ENCODE measurements around the gene NRG2. TPM values are rescaled to one million over a fixed set of nuclear protein-coding genes. Genes with fewer than 3 reads are reported as not detected.

The NRG2 gene
- total RNA-seq, 2 experiments from 2014 or later = 0.11 to 0.14 TPM

DNA sequence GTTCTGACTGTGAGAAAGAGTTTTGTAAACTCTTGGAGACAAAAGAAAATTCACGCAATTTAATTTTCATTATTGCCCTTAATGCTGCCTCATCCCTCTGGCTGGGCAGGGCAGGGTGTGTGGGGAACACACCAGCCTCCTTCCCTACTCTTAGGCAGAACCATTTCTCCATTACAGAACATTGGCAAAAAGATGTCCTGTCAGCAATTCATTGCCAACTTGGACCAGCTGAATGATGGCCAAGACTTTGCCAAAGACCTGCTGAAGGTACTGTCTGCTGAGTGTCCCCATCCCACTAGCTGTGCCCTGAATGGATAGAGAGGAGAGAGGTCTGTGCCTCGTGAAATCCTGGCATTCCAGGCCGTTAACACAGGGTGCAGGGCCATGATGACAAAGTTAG is 209.6 kb downstream of the NRG2 start:
- Mint-ChIP-seq H3K4me3 (no peak overlapping the region), H3K36me3 (ENCODE audit: low read depth) (no peaks in the 10 kb centered on the region), H3K27ac (no peak overlapping the region), H3K27me3 (peaks cover 16% of the 10 kb centered on the region), H3K9me3 (ENCODE audit: low read depth) (peaks cover 2% of the 10 kb centered on the region), H3K4me1 (no peaks in the 10 kb centered on the region)
- ChIA-PET POLR2A (interaction anchor here (0.5 kb wide), 1 partner anchor 531 kb away, joined by 7 read pairs; no protein-coding TSS in a partner anchor), CTCF (interaction anchor here (0.6 kb wide), 1 partner anchor 923 kb away, joined by 3 read pairs; no protein-coding TSS in a partner anchor)
- intact Hi-C loops (cut with DNase I, micrococcal nuclease) = no loop called here
- DNase-seq (no peak), ATAC-seq (no peak)

GRCh38 chr5:139831624-139832023 is 211.5 kb downstream of the NRG2 start:
- H3K36me3 Mint-ChIP-seq (ENCODE audit: low read depth) = no peaks in the 10 kb centered on the region
- DNase-seq (no peak), ATAC-seq (no peak)
- ChIA-PET CTCF (no interaction called here), POLR2A (no interaction called here)
- peaks cover 2% of the 10 kb centered on the region for H3K9me3 Mint-ChIP-seq (ENCODE audit: low read depth)
- no peak overlapping the region for H3K4me3 Mint-ChIP-seq
- intact Hi-C loops (cut with DNase I, micrococcal nuclease) = no loop called here
- peaks cover 16% of the 10 kb centered on the region for H3K27me3 Mint-ChIP-seq
- no peak overlapping the region for H3K27ac Mint-ChIP-seq
- no peaks in the 10 kb centered on the region for H3K4me1 Mint-ChIP-seq

DNA sequence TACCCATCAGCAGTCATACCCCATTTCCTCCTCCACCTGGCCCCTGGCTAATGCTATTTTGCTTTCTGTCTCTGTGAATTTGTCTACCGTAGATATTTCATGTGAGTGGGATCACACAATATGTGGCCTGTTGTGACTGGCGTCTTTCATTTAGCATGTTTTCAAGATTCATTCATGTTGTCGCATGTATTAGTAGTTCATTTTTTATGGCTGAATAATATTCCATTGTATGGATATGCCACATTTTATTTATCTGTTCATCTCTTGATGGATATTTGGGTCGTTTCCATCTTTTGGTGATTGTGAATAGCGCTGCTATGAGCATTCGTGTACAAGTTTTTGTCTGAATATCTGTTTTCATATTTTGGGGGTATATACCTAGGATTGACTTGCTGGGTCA is 213.6 kb downstream of the NRG2 start:
- H3K27me3 Mint-ChIP-seq = peaks cover 4% of the 10 kb centered on the region
- H3K27ac Mint-ChIP-seq = no peak overlapping the region
- no peaks in the 10 kb centered on the region for H3K4me1 Mint-ChIP-seq
- H3K4me3 Mint-ChIP-seq = no peak overlapping the region
- DNase-seq = no peak
- H3K9me3 Mint-ChIP-seq (ENCODE audit: low read depth) = peaks cover 2% of the 10 kb centered on the region
- intact Hi-C loops (cut with DNase I, micrococcal nuclease) = no loop called here
- POLR2A ChIA-PET = no interaction called here
- CTCF ChIA-PET = no interaction called here
- H3K36me3 Mint-ChIP-seq (ENCODE audit: low read depth) = no peaks in the 10 kb centered on the region
- no peak for ATAC-seq

DNA sequence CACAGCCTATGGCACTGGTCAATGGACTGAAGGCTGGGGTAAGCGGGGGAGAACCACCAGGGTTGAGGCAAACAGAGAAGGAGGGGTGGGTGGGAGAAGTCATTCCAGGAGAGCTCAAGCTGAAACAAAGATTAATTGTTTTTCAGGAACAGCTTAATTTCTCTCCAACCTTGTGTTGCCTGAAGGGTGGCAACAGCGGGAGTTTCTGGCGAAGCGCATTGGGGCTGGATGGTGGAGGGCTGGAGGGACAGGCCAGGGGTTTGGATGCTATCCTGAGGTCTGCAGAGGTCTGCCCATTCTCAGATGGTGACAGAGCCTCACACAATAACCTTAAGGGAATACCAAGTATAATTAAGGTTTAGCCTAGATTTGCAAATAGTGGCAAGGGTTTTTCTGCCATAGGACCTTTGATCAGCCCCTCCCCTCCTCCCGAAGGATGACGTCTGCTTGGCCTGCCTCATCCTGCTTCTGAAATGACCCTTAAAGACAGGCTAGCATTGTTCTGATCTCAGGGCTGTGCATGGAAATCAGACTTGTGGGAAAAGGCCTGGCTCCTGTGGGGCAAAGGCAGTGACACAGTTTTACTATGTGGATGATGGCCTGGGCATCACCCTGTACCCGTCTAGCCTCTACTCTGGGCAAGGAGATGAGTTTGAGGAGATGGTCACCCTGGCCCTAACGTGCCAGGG is 214.7 kb downstream of the NRG2 start:
- peaks cover 2% of the 10 kb centered on the region for H3K9me3 Mint-ChIP-seq (ENCODE audit: low read depth)
- POLR2A ChIA-PET = no interaction called here
- no peak overlapping the region for H3K4me3 Mint-ChIP-seq
- DNase-seq = no peak
- peaks cover 4% of the 10 kb centered on the region for H3K27me3 Mint-ChIP-seq
- no peaks in the 10 kb centered on the region for H3K36me3 Mint-ChIP-seq (ENCODE audit: low read depth)
- ATAC-seq = no peak
- intact Hi-C loops (cut with DNase I, micrococcal nuclease) = no loop called here
- no peaks in the 10 kb centered on the region for H3K4me1 Mint-ChIP-seq
- CTCF ChIA-PET = interaction anchor here (0.7 kb wide), 1 partner anchor 11 kb away, joined by 4 read pairs; no protein-coding TSS in a partner anchor
- no peak overlapping the region for H3K27ac Mint-ChIP-seq

DNA sequence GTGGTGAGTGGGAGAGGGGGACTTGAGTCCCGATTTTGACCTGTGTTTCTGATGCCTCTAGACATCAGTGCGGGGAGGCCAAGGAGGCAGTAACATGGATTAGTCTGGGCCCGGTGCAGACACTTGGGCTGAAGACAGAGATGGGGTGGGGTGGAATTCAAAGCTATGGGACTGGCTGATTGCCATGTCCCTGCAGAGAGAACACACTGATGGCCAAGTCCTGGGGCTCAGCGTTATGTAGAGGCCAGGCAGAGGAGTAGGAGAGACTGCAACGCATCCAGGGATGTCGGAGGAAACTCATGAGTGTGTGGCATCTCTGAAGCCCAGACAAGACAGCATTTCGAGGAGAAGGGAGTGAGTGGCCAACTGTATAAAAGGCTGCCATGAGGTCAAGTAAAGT is 217.4 kb downstream of the NRG2 start:
- Mint-ChIP-seq H3K27me3 (peaks cover 2% of the 10 kb centered on the region), H3K4me3 (no peak overlapping the region), H3K27ac (no peak overlapping the region), H3K4me1 (no peaks in the 10 kb centered on the region), H3K36me3 (ENCODE audit: low read depth) (no peaks in the 10 kb centered on the region), H3K9me3 (ENCODE audit: low read depth) (peaks cover 2% of the 10 kb centered on the region)
- CTCF ChIA-PET = interaction anchor here (0.6 to 1.1 kb wide), 2 partner anchors 13 to 20 kb away, joined by 3 read pairs; no protein-coding TSS in a partner anchor
- POLR2A ChIA-PET = no interaction called here
- ATAC-seq (no peak), DNase-seq (no peak)
- intact Hi-C loops (cut with DNase I, micrococcal nuclease) = no loop called here

GRCh38 chr5:139823757-139824355 is 219.2 kb downstream of the NRG2 start:
- no peaks in the 10 kb centered on the region for H3K36me3 Mint-ChIP-seq (ENCODE audit: low read depth)
- H3K4me1 Mint-ChIP-seq = no peaks in the 10 kb centered on the region
- no peak overlapping the region for H3K4me3 Mint-ChIP-seq
- H3K27ac Mint-ChIP-seq = no peak overlapping the region
- ATAC-seq = no peak
- peaks cover 2% of the 10 kb centered on the region for H3K9me3 Mint-ChIP-seq (ENCODE audit: low read depth)
- ChIA-PET POLR2A (no interaction called here), CTCF (no interaction called here)
- H3K27me3 Mint-ChIP-seq = peaks cover 1% of the 10 kb centered on the region
- intact Hi-C loops (cut with DNase I, micrococcal nuclease) = no loop called here
- DNase-seq = no peak

GRCh38 chr5:139822553-139823425 is 220.3 kb downstream of the NRG2 start:
- peaks cover 6% of the 10 kb centered on the region for H3K9me3 Mint-ChIP-seq (ENCODE audit: low read depth)
- H3K4me1 Mint-ChIP-seq = no peaks in the 10 kb centered on the region
- POLR2A ChIA-PET = no interaction called here
- intact Hi-C loops (cut with DNase I, micrococcal nuclease) = no loop called here
- H3K4me3 Mint-ChIP-seq = no peak overlapping the region
- ATAC-seq (no peak), DNase-seq (no peak)
- H3K27ac Mint-ChIP-seq = no peak overlapping the region
- H3K27me3 Mint-ChIP-seq = peaks cover 3% of the 10 kb centered on the region
- H3K36me3 Mint-ChIP-seq (ENCODE audit: low read depth) = no peaks in the 10 kb centered on the region
- CTCF ChIA-PET = interaction anchor here (0.7 kb wide), 1 partner anchor 42 kb away, joined by 3 read pairs; no protein-coding TSS in a partner anchor

GRCh38 chr5:139821806-139822552 is 221.1 kb downstream of the NRG2 start:
- ATAC-seq (no peak), DNase-seq (no peak)
- peaks cover 6% of the 10 kb centered on the region for H3K9me3 Mint-ChIP-seq (ENCODE audit: low read depth)
- ChIA-PET CTCF (no interaction called here), POLR2A (no interaction called here)
- no peak overlapping the region for H3K4me3 Mint-ChIP-seq
- H3K27ac Mint-ChIP-seq = no peak overlapping the region
- H3K4me1 Mint-ChIP-seq = no peaks in the 10 kb centered on the region
- intact Hi-C loops (cut with DNase I, micrococcal nuclease) = no loop called here
- H3K27me3 Mint-ChIP-seq = peaks cover 3% of the 10 kb centered on the region
- no peaks in the 10 kb centered on the region for H3K36me3 Mint-ChIP-seq (ENCODE audit: low read depth)

- Mint-ChIP-seq H3K4me3 (no peak overlapping the region), H3K9me3 (ENCODE audit: low read depth) (peaks cover 6% of the 10 kb centered on the region), H3K4me1 (no peaks in the 10 kb centered on the region), H3K27me3 (peaks cover 3% of the 10 kb centered on the region), H3K27ac (no peak overlapping the region), H3K36me3 (ENCODE audit: low read depth) (no peaks in the 10 kb centered on the region)
- intact Hi-C loops (cut with DNase I, micrococcal nuclease) = no loop called here
- no peak for DNase-seq
- POLR2A ChIA-PET = no interaction called here
- no peak for ATAC-seq
- CTCF ChIA-PET = no interaction called here
Observed at GRCh38 chr5:139820606-139821005, 222.5 kb downstream of the NRG2 start.

DNA sequence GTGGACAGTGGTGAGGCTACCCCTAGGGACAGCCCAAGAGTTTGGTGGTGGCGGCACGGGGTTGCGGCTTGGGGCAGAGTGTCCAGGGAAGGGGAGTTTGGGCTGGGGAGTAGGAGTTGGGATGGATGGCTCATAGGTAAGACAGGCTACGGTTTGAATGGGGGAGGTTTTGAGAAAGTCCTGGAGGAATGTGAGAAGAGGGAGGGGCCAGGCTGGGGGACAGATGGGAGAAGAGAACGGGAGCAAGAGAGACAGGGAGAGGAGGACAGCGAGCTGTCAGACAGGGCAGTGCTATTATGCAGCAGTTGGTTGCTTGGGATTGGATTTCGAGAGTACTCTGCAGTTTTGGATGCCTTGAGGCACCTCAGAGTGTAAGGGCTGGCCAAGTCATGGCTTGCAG is 223.0 kb downstream of the NRG2 start:
- H3K9me3 Mint-ChIP-seq (ENCODE audit: low read depth) = peaks cover 6% of the 10 kb centered on the region
- no peak for ATAC-seq
- no peaks in the 10 kb centered on the region for H3K4me1 Mint-ChIP-seq

DNA sequence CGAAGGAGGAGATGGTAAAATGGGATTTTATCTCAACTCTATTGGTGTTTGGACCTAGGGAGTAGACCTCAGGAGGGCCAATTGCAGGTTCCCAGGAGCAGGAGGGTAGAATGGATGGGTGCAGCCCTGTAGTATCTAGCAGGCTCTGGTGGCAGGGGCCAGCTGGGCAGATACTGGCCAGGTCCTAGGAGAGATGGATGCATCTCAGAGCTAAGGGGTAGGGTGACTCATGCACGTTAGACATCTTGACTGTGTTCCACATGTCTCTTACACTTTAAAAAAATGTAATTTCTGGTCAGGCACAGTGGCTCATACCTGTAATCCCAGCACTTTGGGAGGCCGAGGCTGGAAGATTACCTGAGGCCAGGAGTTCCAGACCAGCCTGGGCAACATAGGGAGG is 225.1 kb downstream of the NRG2 start:
- CTCF ChIA-PET = interaction anchor here (1.0 kb wide), 1 partner anchor 420 kb away, joined by 4 read pairs; no protein-coding TSS in a partner anchor
- POLR2A ChIA-PET = no interaction called here

More for the DNA sequence above, 223.0 kb downstream of the NRG2 start:
- Mint-ChIP-seq H3K4me3 (no peak overlapping the region), H3K27ac (no peak overlapping the region), H3K27me3 (peaks cover 3% of the 10 kb centered on the region), H3K36me3 (ENCODE audit: low read depth) (no peaks in the 10 kb centered on the region)
- POLR2A ChIA-PET = no interaction called here
- no peak for DNase-seq
- intact Hi-C loops (cut with DNase I, micrococcal nuclease) = no loop called here
- CTCF ChIA-PET = no interaction called here

More for the DNA sequence above, 225.1 kb downstream of the NRG2 start:
- DNase-seq (no peak), ATAC-seq (no peak)
- Mint-ChIP-seq H3K4me3 (no peak overlapping the region), H3K36me3 (ENCODE audit: low read depth) (no peaks in the 10 kb centered on the region), H3K27ac (no peak overlapping the region), H3K27me3 (peaks cover 3% of the 10 kb centered on the region), H3K4me1 (no peaks in the 10 kb centered on the region), H3K9me3 (ENCODE audit: low read depth) (peaks cover 6% of the 10 kb centered on the region)
- intact Hi-C loops (cut with DNase I, micrococcal nuclease) = no loop called here
